Ovary (tissue), 9 donors: ENCODE measurements around the gene CEP112. TPM values are rescaled to one million over a fixed set of nuclear protein-coding genes. Genes with fewer than 3 reads are reported as not detected.

ENCODE experiments used
- DNase-seq, 5 donors: peaks; one replicate each; pipeline ENCODE4 v3.0.0-alpha.2; 2019 to 2020
- H3K27ac ChIP-seq, 2 donors: fragments of 200-600 bp; one replicate each; pipeline versions ENCODE4 v1.5.1 to v1.8.0; 2019 to 2022
- H3K27me3 ChIP-seq: fragments of 200-600 bp; one replicate; pipeline ENCODE4 v1.8.0; 2022
- H3K36me3 ChIP-seq: fragments of 200-600 bp; sonication (generic); one replicate; pipeline ENCODE4 v1.5.1; 2019
- H3K4me1 ChIP-seq: one replicate; pipeline ENCODE4 v1.8.1; 2013; ENCODE audit warnings: mild to moderate bottlenecking, moderate library complexity; ENCODE audit not compliant: insufficient read depth
- H3K4me3 ChIP-seq: fragments of 200-600 bp; sonication (generic); one replicate; pipeline ENCODE4 v1.5.1; 2017
- H3K9me3 ChIP-seq, 2 donors: fragments of 200-600 bp in 1 of 2; sonication (generic) in 1 of 2; one replicate each; pipeline versions ENCODE4 v1.5.1 to v1.8.1; 2013 to 2019; ENCODE audit warnings: mild to moderate bottlenecking in 1 of 2, moderate library complexity in 1 of 2
- EP300 ChIP-seq: sonication (generic); formaldehyde crosslinking; IDR thresholded peaks from one replicate; pipeline ENCODE4 v1.6.1; 2017; ENCODE audit warnings: antibody characterized with exemption
- POLR2A ChIP-seq: fragments of 450-650 bp; IDR thresholded peaks from one replicate; pipeline ENCODE4 v1.6.1; 2017; ENCODE audit warnings: antibody characterized with exemption, mild to moderate bottlenecking, moderate library complexity
- WGBS, 3 donors: extraction: QIAGEN DNeasy Blood & Tissue Kit in 1 of 3; methylation state at CpG; one replicate each; pipeline versions ENCODE4 v1.1.5 to v1.1.7; 2013 to 2017; 5-methylcytosine and 5-hydroxymethylcytosine counted together
- intact Hi-C, 4 donors: fragments of 100-400 bp; cut with DNase I; formaldehyde crosslinking; loops; one replicate each; pipeline versions ENCODE4 v1.11.0 to v1.15.1; 2022 to 2023
- polyA plus RNA-seq, 2 donors: library from polyadenylated mRNA; stranded (reverse); fragments of 200-250 nt in 1 of 2; fragments of 350-450 nt in 1 of 2; fragmentation: Illumina TruSeq in 1 of 2; extraction: RNeasy Lipid Tissue Mini Kit (QIAGEN cat#74804) in 1 of 2; gene quantifications; one replicate each; pipeline ENCODE4 v1.2.3, GENCODE V29; 2013 to 2014
- total RNA-seq, 7 donors: library from RNA; depleted of rRNA in 2 of 7; stranded (reverse); fragments of >200 nt in 2 of 7; fragmentation: NEBNext Ultra II Directional in 3 of 7; extraction: Animal tissue kit (Norgen Biotek cat#: 25700) in 3 of 7; gene quantifications; one replicate each; pipeline versions ENCODE4 v1.1.0 to v1.2.4, GENCODE V29; 2016 to 2023
- TF ChIP-seq, protein P1 (sequence below), 3 donors: fragments of 450-650 bp in 2 of 3; fragments of 200-600 bp in 1 of 3; IDR thresholded peaks; one replicate each; pipeline versions ENCODE4 v1.5.1 to v1.8.0; 2016 to 2022; ENCODE audit warnings: antibody characterized with exemption in 3 of 3, mild to moderate bottlenecking in 1 of 3
- donor health status: DM: no; HTN: no; CAD: no; lungs with moderate emphysema.
- donor health status: DM: no; HTN: no; CAD: no.
- donor health status: Bipolar disorder and iron deficiency.
- donor health status: DM: yes; HTN: yes; CAD: no.
- donor health status: DM: no; HTN: no; CAD: no.
- donor health status: DM: yes; HTN: yes; CAD: no.

CEP112 gene
- total and polyA plus RNA-seq, 9 donors, result 9.3 to 25.5 (median 16.9) TPM

DNA sequence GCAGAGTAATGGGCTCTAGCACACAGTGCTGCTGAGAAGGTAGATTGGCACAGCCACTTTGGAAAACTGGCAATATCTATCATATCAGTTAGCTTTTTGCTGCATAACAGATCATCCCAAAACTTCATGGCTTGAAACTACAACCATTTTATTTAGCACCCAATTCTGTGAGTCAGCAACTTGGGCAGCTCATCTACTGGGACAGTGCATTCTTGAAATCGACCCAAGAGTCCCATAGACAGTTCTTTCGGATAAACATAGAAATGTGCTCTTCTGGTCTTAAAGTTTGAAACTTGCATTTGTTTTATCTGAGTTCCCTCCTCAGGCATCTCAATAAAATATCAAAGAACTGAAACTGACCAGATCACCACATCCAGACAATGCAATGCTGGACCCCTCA, 76.7 kb downstream of the CEP112 start:
- DNase-seq, result no peak
- intact Hi-C loops, result no loop called here
- TF ChIP-seq, protein P1, sequence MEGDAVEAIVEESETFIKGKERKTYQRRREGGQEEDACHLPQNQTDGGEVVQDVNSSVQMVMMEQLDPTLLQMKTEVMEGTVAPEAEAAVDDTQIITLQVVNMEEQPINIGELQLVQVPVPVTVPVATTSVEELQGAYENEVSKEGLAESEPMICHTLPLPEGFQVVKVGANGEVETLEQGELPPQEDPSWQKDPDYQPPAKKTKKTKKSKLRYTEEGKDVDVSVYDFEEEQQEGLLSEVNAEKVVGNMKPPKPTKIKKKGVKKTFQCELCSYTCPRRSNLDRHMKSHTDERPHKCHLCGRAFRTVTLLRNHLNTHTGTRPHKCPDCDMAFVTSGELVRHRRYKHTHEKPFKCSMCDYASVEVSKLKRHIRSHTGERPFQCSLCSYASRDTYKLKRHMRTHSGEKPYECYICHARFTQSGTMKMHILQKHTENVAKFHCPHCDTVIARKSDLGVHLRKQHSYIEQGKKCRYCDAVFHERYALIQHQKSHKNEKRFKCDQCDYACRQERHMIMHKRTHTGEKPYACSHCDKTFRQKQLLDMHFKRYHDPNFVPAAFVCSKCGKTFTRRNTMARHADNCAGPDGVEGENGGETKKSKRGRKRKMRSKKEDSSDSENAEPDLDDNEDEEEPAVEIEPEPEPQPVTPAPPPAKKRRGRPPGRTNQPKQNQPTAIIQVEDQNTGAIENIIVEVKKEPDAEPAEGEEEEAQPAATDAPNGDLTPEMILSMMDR (IDR thresholded peaks at IDR 0.05), result no peak
- TF ChIP-seq EP300, result no peak
- no peak for TF ChIP-seq POLR2A
- Histone ChIP-seq H3K9me3 (no peaks in the 10 kb centered on the region), H3K4me3 (no peak overlapping the region), H3K36me3 (no peaks in the 10 kb centered on the region), H3K27ac (no peak overlapping the region), H3K4me1 (no peaks in the 10 kb centered on the region), H3K27me3 (no peaks in the 10 kb centered on the region)
- 59 to 78% (median 75%) methylated on average over 2 of the region's 2 CpGs for WGBS, 3 donors

DNA sequence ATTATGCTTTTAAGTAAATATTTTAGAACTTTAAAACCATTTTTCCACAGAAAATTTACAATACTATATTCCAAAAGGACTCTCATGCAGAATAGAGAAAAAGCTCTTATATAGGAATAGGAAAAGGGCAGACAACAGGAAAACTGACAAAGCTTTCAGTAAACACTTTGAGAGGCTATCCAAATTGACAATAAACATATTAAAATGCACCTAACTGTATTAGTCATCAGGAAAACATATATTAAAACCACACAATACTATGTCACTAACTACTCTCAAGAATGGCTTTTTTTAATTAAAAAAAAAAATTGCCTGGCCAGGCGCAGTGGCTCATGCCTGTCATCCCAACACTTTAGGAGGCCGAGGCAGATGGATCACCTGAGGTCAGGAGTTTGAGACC, 77.3 kb downstream of the CEP112 start:
- H3K4me3 ChIP-seq, result no peak overlapping the region
- H3K4me1 ChIP-seq, result no peaks in the 10 kb centered on the region
- intact Hi-C loops, result no loop called here
- TF ChIP-seq, protein P1 (IDR thresholded peaks at IDR 0.05), result no peak
- TF ChIP-seq POLR2A (no peak), EP300 (no peak)
- H3K27ac ChIP-seq, result no peak overlapping the region
- no peaks in the 10 kb centered on the region for H3K9me3 ChIP-seq
- DNase-seq, result no peak
- no peaks in the 10 kb centered on the region for H3K36me3 ChIP-seq
- WGBS, 3 donors, result 93 to 98% (median 97%) methylated on average over 2 of the region's 2 CpGs
- H3K27me3 ChIP-seq, result no peaks in the 10 kb centered on the region

DNA sequence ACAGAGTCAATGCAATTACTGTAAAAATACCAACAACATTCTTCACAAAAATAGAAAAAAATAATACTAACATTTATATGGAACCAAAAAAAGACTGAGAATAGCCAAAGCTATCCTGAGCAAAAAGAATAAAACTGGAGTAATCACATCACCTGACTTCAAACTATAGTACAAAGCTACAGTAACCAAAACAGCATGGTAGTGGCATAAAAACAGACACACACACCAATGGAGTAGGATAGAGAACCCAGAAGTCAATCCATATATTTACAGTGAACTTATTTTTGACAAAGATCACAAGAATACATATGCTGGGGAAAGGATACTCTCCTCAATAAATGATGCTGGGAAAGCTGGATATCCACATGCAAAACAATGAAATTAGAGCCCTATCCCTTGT, 84.2 kb downstream of the CEP112 start:
- TF ChIP-seq EP300, result no peak
- no peak for TF ChIP-seq POLR2A
- TF ChIP-seq, protein P1 (IDR thresholded peaks at IDR 0.05), result no peak
- intact Hi-C loops, result no loop called here
- Histone ChIP-seq H3K4me1 (no peaks in the 10 kb centered on the region), H3K36me3 (no peaks in the 10 kb centered on the region), H3K27ac (no peak overlapping the region), H3K27me3 (no peaks in the 10 kb centered on the region), H3K9me3 (no peaks in the 10 kb centered on the region), H3K4me3 (no peak overlapping the region)
- DNase-seq, result no peak

DNA sequence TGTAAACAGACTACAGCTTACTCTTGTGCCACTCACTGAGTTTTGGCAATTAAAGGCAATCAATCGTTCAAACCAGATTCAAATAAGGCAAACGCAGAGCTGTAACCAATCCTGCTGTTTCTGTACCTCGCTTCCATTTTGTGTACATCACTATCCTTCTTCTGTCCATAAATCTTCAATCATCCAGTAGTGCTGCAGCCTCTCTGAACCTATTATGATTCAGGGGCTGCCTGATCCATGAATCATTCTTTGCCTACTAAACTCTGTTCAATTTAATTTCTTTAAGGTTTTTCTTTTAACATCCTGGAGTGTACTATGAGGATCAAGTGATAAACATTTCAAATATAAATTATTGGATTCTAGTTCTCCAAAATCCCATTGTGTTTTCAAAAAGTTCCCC, 93.9 kb downstream of the CEP112 start:
- WGBS, 3 donors, result 93 to 98% (median 96%) methylated on average over 3 of the region's 3 CpGs
- no peaks in the 10 kb centered on the region for H3K4me1 ChIP-seq

More for the DNA sequence above, 93.9 kb downstream of the CEP112 start:
- DNase-seq, result no peak
- TF ChIP-seq, protein P1 (IDR thresholded peaks at IDR 0.05), result no peak
- TF ChIP-seq EP300 (no peak), POLR2A (no peak)
- no peak overlapping the region for H3K4me3 ChIP-seq
- no peaks in the 10 kb centered on the region for H3K9me3 ChIP-seq
- H3K27ac ChIP-seq, result no peak overlapping the region
- peaks cover 2% of the 10 kb centered on the region for H3K27me3 ChIP-seq
- intact Hi-C loops, result no loop called here
- H3K36me3 ChIP-seq, result no peaks in the 10 kb centered on the region
